ENCODE measurements around the gene OR5W2. TPM values are rescaled to one million over a fixed set of nuclear protein-coding genes. Genes with fewer than 3 reads are reported as not detected.
"Not testable (repeated sequence)": the region's sequence is repeated elsewhere in the genome, so short reads cannot be mapped to it uniquely, and the experiment has no call there.

OR5W2 gene
- total RNA-seq, result not detected

- no peak for DNase-seq (ENCODE audit: low read depth in 2 of 3, low spot score in 2 of 3)
Measured at GRCh38 chr11:55914482-55914881, at the start of gene OR5W2. Gene OR5W2 (minus strand): TSS chr11:55914582. CDS start chr11:55914582, 0 bp downstream.

GRCh38 chr11:55956521-55956920, 42.1 kb upstream of the OR5W2 start:
- no peak for DNase-seq (ENCODE audit: low read depth in 2 of 3, low spot score in 2 of 3)

- no peak for DNase-seq (ENCODE audit: low read depth in 2 of 3, low spot score in 2 of 3)
Measured at GRCh38 chr11:55949330-55949729, 34.9 kb upstream of the OR5W2 start.

GRCh38 chr11:55942785-55943392, 28.5 kb upstream of the OR5W2 start:
- DNase-seq (ENCODE audit: low read depth in 2 of 3, low spot score in 2 of 3), result peak in 2 of 3 donors; percentile 6 to 21

GRCh38 chr11:55936300-55936699, 21.9 kb upstream of the OR5W2 start, which contains the start of gene OR5I1:
Gene OR5I1 (minus strand): TSS chr11:55936400. CDS start chr11:55936400, 0 bp downstream.
- no peak for DNase-seq (ENCODE audit: low read depth in 2 of 3, low spot score in 2 of 3)

- DNase-seq (ENCODE audit: low read depth in 2 of 3, low spot score in 2 of 3), result no peak
Measured at GRCh38 chr11:55920537-55920936, 6.2 kb upstream of the OR5W2 start.

- DNase-seq (ENCODE audit: low read depth in 2 of 3, low spot score in 2 of 3), result no peak
Measured at GRCh38 chr11:55902308-55902707, 12.1 kb downstream of the OR5W2 start.

- DNase-seq (ENCODE audit: low read depth in 2 of 3, low spot score in 2 of 3), result no peak
Measured at GRCh38 chr11:55895216-55895615, 19.2 kb downstream of the OR5W2 start.

- DNase-seq (ENCODE audit: low read depth in 2 of 3, low spot score in 2 of 3), result not testable (repeated sequence)
Measured at GRCh38 chr11:55885481-55885880, 28.9 kb downstream of the OR5W2 start.

GRCh38 chr11:55884995-55885394, 29.4 kb downstream of the OR5W2 start:
- DNase-seq (ENCODE audit: low read depth in 2 of 3, low spot score in 2 of 3), result not testable (repeated sequence)

- not testable (repeated sequence) for DNase-seq (ENCODE audit: low read depth in 2 of 3, low spot score in 2 of 3)
Measured at GRCh38 chr11:55882997-55883396, 31.4 kb downstream of the OR5W2 start, which contains the start of gene TRIM51. Gene TRIM51 (plus strand): TSS chr11:55883297. CDS start chr11:55885429, 2,132 bp downstream.

GRCh38 chr11:55873146-55873545, 41.2 kb downstream of the OR5W2 start:
- not testable (repeated sequence) for DNase-seq (ENCODE audit: low read depth in 2 of 3, low spot score in 2 of 3)

- not testable (repeated sequence) for DNase-seq (ENCODE audit: low read depth in 2 of 3, low spot score in 2 of 3)
Measured at GRCh38 chr11:55872731-55873130, 41.7 kb downstream of the OR5W2 start.

GRCh38 chr11:55867354-55867753, 47.0 kb downstream of the OR5W2 start:
- not testable (repeated sequence) for DNase-seq (ENCODE audit: low read depth in 2 of 3, low spot score in 2 of 3)

Small RNA genes lying within 50 kb of the gene (small RNA-seq; reads per million reads assigned to genes)
- gene AC036111.3, result not detected

Other genes with a start within 250 kb of the OR5W2 start
- gene OR5D13, start 141.1 kb downstream of the OR5W2 start, total RNA-seq, result not detected
- not detected for gene OR5D14, start 119.0 kb downstream of the OR5W2 start, total RNA-seq
- not detected for gene OR5L1, start 103.2 kb downstream of the OR5W2 start, total RNA-seq
- not detected for gene OR5D18, start 95.0 kb downstream of the OR5W2 start, total RNA-seq
- gene OR5L2, start 87.4 kb downstream of the OR5W2 start, total RNA-seq, result not detected
- not detected for gene OR5D16, start 75.8 kb downstream of the OR5W2 start, total RNA-seq
- not detected for gene TRIM51, start 31.3 kb downstream of the OR5W2 start, total RNA-seq
- not detected for gene OR5I1, start 21.8 kb upstream of the OR5W2 start, total RNA-seq
- gene OR10AG1, start 55.4 kb upstream of the OR5W2 start, total RNA-seq, result not detected
- gene OR5F1, start 80.0 kb upstream of the OR5W2 start, total RNA-seq, result not detected
- not detected for gene OR5AS1, start 113.1 kb upstream of the OR5W2 start, total RNA-seq
- not detected for gene OR8I2, start 178.7 kb upstream of the OR5W2 start, total RNA-seq
- gene OR8H2, start 189.1 kb upstream of the OR5W2 start, total RNA-seq, result under 0.01 TPM
- not detected for gene OR8H3, start 207.8 kb upstream of the OR5W2 start, total RNA-seq
- gene OR8J3, start 225.6 kb upstream of the OR5W2 start, total RNA-seq, result under 0.01 TPM
- not detected for gene OR8K5, start 245.7 kb upstream of the OR5W2 start, total RNA-seq